ENCODE data around the gene CKS1B.

CKS1B gene

GRCh38 chr1:155012026-155012546, 37.6 kb downstream of the CKS1B start:
- no peak for DNase-seq (ENCODE audit: low read depth)
- TF ChIP-seq CTCF (IDR thresholded peaks at IDR 0.05; ENCODE audit: control insufficient read depth, insufficient read depth, low read depth, low read length, missing control alignments): no peak
- H3K4me3 ChIP-seq (ENCODE audit: control insufficient read depth, low read depth, low read length): no peak overlapping the region

- TF ChIP-seq CTCF (IDR thresholded peaks at IDR 0.05; ENCODE audit: control insufficient read depth, insufficient read depth, low read depth, low read length, missing control alignments): no peak
- no peak overlapping the region for H3K4me3 ChIP-seq (ENCODE audit: control insufficient read depth, low read depth, low read length)
- DNase-seq (ENCODE audit: low read depth): no peak
These were observed 38.5 kb downstream of the CKS1B start for GRCh38 chr1:155012776-155013602.

GRCh38 chr1:155013632-155014031, 39.2 kb downstream of the CKS1B start:
- TF ChIP-seq CTCF (IDR thresholded peaks at IDR 0.05; ENCODE audit: control insufficient read depth, insufficient read depth, low read depth, low read length, missing control alignments): no peak
- H3K4me3 ChIP-seq (ENCODE audit: control insufficient read depth, low read depth, low read length): no peak overlapping the region
- no peak for DNase-seq (ENCODE audit: low read depth)

- no peak for DNase-seq (ENCODE audit: low read depth)
- no peak overlapping the region for H3K4me3 ChIP-seq (ENCODE audit: control insufficient read depth, low read depth, low read length)
- TF ChIP-seq CTCF (IDR thresholded peaks at IDR 0.05; ENCODE audit: control insufficient read depth, insufficient read depth, low read depth, low read length, missing control alignments): no peak
These were observed 40.4 kb downstream of the CKS1B start for GRCh38 chr1:155014709-155015508.

- H3K4me3 ChIP-seq (ENCODE audit: control insufficient read depth, low read depth, low read length): no peak overlapping the region
- DNase-seq (ENCODE audit: low read depth): no peak
- TF ChIP-seq CTCF (IDR thresholded peaks at IDR 0.05; ENCODE audit: control insufficient read depth, insufficient read depth, low read depth, low read length, missing control alignments): no peak
These were observed 41.2 kb downstream of the CKS1B start for GRCh38 chr1:155015527-155016230.

GRCh38 chr1:155016231-155016831, 41.9 kb downstream of the CKS1B start:
- no peak for DNase-seq (ENCODE audit: low read depth)
- H3K4me3 ChIP-seq (ENCODE audit: control insufficient read depth, low read depth, low read length): no peak overlapping the region
- no peak for TF ChIP-seq CTCF (IDR thresholded peaks at IDR 0.05; ENCODE audit: control insufficient read depth, insufficient read depth, low read depth, low read length, missing control alignments)
